Stimulated activated CD8-positive, alpha-beta memory T cell treated with anti-CD3 and anti-CD28 coated beads, Interleukin-12 subunit alpha, Interleukin-12 subunit beta, amount 100 ng/mL, for 1 hour (primary cell): ENCODE measurements around the gene MEOX2.

Experiments used
- DNase-seq: peaks from one replicate; pipeline ENCODE4 v3.0.0-alpha.2; 2020; ENCODE audit warnings: low read depth

Gene MEOX2

DNA sequence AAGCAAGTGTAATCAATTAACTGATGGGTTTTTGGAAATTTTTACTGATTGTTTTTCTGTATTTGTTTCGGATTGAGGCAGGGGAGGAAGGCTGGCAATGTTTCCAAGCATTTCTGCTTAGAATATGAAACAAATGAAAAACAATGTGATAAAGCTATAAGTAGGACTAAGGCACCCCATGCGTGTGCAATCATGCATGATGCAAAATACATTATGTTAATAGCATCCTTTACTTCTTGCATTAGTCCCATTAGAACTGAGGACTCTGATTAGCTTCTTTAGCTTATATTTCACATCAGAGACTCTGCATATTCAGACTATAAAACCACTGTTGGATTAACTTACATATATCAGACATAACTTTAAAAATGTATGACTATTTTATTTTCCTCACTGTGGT, 76.0 kb downstream of the MEOX2 start:
- DNase-seq: no peak

GRCh38 chr7:15609287-15609686, 77.2 kb downstream of the MEOX2 start:
- no peak for DNase-seq

DNA sequence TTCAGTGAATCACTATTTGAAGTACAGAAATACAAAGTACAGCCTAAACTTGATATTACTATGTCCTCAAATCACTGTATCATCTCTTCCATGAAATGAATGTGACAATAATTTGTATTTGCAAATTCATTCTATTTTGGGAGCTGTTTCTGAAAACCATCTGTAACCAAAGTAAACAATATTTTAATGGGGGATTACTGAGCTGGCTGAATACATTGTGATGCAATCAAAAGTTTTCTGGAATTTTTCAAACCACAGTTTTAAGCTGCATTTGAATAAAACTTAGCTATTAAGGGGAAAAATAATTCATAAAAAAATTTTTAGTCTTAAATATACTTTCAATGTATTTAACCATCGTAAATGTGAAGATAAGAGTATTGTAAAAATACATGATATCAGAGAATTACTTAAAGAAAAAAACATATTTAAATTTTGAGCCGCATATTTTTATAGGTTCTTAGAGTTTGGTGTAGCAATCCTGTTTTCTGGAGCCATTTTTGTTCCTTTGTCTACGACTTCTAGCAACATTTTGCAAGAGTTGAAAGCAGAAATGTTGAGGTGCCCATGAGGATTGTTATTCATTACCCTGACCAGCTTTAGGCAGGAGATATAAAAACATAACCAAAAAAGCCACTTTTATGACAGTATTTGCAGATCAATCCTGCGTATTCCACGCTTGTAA, 78.8 kb downstream of the MEOX2 start:
- no peak for DNase-seq

- DNase-seq: no peak
These were observed 79.9 kb downstream of the MEOX2 start for GRCh38 chr7:15606561-15606960.

DNA sequence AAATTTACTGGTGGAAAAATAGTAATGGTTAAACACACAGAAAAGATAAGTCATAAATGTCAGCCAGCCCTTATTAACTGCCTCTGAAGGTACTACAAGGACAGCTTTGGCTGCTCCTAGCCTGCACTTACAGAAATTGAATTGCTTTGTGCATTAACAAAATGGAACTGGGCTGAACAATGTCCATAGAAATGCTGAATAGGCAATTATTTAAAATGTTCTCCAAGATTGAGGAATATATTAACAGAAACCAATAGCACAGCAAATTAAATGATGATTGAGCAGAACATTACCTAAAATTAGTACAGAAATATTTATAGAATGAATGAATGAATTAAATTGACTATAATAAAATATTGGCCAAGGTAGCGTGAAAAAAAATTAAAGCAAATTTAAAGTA, 82.3 kb downstream of the MEOX2 start:
- DNase-seq: no peak

DNA sequence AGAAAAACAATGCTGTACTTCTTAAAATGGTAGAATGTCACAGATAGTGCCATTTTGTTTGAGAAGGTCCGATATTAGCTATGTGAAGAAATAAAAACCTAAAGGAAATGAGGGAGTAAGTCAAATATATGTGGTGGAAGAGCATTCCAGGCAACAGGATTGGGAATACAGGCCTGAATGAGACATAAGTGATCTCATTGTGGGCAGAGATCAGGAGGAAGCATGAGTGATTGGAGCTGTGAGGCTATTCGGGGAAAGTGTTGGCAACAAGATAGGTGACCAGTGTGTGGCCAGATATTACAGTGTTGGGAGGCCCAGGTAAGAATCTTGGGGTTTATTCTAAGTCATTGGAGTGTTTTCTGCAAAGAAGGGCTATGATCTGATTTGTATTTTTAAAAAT, 83.4 kb downstream of the MEOX2 start:
- no peak for DNase-seq

DNA sequence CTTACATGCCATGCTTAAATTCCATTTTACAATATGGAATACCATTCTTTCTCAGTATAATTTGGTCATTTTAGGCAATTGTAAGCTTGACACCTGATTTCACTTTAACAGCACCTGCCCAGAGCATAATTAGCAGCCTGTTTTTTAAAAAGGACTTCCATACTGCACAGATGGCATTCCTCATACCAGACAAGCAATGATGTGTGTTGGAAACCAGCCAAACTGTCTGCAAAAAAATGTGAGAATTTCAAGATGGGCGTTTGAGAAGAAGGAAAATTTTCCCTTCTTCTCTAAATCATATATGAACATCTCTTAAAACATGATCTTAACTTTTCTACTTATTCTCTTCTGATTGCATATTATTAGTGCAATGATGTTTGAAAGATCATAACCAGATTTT, 84.2 kb downstream of the MEOX2 start:
- no peak for DNase-seq

- DNase-seq: no peak
These were observed 85.3 kb downstream of the MEOX2 start for GRCh38 chr7:15601175-15601574.

DNA sequence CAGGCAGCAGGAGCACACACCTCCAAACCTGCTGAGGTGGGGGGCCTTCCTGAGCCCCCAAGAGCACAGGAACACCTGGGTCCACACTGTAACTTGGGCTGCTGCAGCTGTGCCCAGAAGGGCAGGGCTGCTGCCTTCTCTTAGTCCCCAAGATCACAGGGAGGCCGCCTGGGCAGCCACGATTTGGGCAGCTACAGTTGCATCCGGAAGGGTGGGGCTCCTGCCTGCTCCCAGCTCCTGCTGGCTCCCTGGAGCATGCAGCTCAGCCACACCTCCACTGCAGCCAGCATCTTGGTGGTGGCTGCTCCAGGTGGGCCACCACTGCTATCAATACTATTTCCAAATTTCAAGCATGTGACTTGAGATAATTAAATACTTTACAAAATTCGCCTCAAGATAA, 86.2 kb downstream of the MEOX2 start:
- DNase-seq: no peak

DNA sequence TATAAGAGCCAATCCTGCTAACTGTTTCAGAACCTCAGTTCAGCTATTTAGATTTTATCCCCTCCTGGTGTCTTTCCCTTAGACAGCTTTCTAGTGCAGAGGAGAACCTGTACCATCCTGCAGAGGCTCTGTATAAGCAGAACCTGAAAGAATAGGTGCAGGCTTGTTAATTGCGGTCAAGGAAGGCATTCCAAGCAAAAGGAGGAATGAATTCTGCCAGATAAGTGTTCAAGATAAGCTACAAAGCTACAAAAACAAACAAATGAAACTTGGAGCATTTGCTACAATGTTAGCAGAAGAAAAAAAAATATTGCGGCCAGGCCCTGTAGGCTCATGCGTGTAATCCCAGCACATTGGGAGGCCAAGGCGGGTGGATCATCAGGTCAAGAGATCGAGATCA, 92.0 kb downstream of the MEOX2 start:
- DNase-seq: no peak

DNA sequence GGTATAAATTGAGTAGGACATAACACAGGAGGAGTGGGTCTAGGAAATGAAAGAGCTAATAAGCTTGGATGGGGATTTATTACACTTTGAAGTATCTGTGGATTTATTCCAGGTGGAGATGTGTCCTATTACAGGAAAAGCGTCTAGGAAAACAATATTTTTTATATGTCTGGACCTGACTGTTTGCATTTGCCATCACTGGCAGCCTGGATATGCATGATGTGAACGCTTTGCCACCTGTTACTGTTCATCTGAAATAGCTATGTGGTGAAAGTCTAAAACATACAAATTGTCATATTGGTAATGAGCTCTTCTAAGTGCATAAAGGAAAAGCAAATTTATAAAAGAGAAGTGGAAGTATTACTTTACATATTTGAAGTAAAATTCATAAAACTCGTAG, 93.1 kb downstream of the MEOX2 start:
- no peak for DNase-seq

DNA sequence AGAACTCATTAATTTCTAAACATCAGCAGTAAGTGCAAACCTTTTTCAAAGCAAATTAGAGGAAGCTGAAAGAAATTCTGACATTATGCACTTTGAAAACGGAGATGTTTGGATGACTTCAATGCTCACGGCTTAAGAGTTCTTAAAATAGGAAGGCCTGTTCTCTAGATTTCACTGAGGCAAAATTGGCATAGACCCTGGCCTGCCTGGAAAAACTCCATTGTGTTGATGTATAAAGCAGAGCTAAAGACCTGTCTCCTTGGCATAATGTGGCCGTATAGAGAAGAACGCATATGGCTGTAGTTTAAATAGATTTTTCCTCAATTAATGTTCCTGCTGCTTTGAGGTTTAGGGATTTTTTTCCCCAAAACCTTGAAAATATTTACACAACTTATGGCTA, 100.2 kb downstream of the MEOX2 start:
- no peak for DNase-seq

DNA sequence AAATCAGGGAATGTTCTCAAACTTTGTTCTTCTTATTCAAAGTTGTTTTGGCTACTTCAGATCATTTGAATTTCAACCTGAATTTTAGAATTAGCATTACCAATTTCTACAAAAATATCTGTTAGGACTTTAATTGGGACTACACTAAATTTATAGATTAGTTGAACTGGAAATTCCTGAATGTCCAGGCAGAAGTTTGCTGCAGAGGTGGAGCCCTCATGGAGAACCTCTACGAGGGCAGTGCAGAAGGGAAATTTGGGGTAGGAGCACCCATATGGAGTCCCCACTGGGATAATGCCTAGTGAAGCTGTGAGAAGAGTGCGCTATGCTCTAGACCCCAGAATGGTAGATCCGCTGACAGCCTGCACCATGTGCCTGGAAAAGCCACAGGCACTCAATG, 101.9 kb downstream of the MEOX2 start:
- DNase-seq: no peak

DNA sequence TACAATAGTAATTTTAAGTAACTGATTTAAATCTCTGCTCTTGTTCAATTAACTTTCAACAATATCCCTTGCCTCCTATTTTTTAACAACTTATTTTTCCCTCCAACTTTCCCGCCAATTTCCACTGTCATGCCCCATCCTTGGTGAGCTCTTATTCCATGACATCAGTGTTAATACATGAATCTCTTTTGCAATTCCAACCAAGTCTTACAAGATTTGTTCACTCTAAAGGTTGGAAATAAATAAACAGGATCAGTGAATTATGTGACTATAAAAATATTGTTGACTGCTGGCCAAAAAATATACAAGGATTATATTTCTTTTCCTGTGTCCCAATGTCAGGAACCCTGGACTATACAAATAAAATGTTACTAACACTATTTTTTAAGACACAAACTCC, 103.7 kb downstream of the MEOX2 start:
- DNase-seq: no peak

- no peak for DNase-seq
These were observed 105.0 kb downstream of the MEOX2 start for GRCh38 chr7:15581352-15581951.

- DNase-seq: no peak
These were observed 105.7 kb downstream of the MEOX2 start for GRCh38 chr7:15580604-15581351.

DNA sequence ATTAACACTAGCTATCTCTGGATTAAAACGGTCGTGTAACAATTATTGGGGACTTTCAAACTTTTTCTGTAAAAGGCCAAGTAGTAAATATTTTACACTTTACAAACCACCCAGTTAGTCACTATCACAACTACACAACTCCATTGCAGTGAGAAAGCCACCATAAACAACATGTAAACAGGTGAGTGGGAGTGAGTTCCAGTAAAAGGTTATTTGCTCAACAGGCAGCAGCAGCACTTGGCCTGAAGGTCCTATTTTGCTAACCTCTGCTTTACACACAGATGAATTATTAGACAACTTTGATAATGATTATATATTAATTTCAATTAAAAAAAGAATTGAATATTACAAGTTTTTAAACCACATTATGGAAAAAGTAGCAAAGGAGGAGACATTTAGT, 108.9 kb downstream of the MEOX2 start:
- DNase-seq: no peak

- no peak for DNase-seq
These were observed 115.1 kb downstream of the MEOX2 start for GRCh38 chr7:15571301-15571878.

DNA sequence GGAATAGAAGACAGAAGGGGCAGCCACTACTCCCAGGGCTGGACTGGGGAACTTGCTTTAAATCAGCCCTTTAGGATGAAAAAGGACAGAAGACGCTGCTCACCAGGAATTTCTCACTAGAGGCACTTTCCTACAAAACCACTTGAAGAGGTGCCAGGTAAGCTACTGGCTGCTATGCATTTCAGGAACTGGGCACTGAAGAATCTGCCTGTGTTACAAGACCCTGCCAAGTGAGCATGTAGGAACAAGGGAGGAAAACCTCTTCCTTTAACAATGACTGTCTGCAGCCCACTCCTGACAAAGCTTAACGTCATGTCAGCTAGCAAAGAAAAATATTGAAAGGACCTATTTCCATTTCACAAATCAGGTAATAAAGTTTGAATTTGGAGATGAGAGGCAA, 118.8 kb downstream of the MEOX2 start:
- no peak for DNase-seq

GRCh38 chr7:15567036-15567435, 119.4 kb downstream of the MEOX2 start:
- no peak for DNase-seq

- no peak for DNase-seq
These were observed 120.0 kb downstream of the MEOX2 start for GRCh38 chr7:15566476-15566875.

DNA sequence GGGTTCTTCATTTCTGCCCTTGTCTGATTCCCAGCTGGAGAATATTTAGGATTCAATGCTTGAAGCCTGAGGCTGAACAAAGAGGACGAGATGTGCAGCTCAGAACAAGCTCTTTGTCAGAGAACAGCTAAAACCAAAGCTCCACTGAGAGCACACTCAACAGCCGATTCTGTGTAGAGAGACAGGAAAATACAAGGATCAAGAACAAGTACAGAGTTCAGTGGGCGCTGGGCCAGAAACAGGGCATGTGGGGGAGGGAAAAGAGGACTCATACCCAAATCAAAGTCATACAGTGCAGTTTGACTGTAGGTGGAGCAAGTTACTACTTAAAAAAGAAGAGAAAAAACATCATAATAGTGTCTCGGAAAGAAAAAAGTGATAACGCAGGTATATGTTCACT, 124.6 kb downstream of the MEOX2 start, which contains the start of gene AGMO:
TSS of gene AGMO (minus strand) at position 181 of the 400 bp plus-strand sequence.
- no peak for DNase-seq
